Measurements from ENCODE around the gene CBARP.

The CBARP gene

DNA sequence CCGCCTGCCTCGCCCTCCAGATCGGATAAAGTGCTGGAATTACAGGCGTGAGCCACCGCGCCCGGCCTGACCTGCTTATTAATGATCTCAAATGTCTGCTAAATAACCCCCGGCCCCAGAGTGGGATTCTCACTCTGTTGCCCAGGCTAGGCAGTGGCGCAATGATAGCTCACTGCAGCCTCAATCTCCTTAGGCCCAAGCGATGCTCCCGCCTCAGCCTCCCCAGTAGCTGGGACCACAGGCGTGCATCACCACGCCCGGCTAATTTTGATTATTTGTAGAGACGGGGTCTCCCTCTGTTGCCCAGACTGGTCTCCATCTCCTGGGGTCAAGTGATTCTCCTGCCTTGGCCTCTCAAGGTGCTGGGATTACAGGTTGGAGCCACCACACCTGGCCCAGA, 3.1 kb upstream of the CBARP start:
- H3K4me3 ChIP-seq (replicated peaks in 1 of 2; ENCODE audit: low read depth in 2 of 2, low read length in 2 of 2): no peak overlapping the region
- TF ChIP-seq, protein P1, sequence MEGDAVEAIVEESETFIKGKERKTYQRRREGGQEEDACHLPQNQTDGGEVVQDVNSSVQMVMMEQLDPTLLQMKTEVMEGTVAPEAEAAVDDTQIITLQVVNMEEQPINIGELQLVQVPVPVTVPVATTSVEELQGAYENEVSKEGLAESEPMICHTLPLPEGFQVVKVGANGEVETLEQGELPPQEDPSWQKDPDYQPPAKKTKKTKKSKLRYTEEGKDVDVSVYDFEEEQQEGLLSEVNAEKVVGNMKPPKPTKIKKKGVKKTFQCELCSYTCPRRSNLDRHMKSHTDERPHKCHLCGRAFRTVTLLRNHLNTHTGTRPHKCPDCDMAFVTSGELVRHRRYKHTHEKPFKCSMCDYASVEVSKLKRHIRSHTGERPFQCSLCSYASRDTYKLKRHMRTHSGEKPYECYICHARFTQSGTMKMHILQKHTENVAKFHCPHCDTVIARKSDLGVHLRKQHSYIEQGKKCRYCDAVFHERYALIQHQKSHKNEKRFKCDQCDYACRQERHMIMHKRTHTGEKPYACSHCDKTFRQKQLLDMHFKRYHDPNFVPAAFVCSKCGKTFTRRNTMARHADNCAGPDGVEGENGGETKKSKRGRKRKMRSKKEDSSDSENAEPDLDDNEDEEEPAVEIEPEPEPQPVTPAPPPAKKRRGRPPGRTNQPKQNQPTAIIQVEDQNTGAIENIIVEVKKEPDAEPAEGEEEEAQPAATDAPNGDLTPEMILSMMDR (IDR thresholded peaks at IDR 0.05; ENCODE audit: low read depth, low read length): no peak
- no peak for DNase-seq (ENCODE audit: low read depth in 2 of 2)

GRCh38 chr19:1239796-1240737, 2.3 kb upstream of the CBARP start:
- TF ChIP-seq, protein P1 (IDR thresholded peaks at IDR 0.05; ENCODE audit: low read depth, low read length): peak; percentile 35
- H3K4me3 ChIP-seq (replicated peaks in 1 of 2; ENCODE audit: low read depth in 2 of 2, low read length in 2 of 2): peak overlapping the region; percentile 32 to 43
- peak; percentile 88 to 95 for DNase-seq (ENCODE audit: low read depth in 2 of 2)

GRCh38 chr19:1239420-1239795, 1.6 kb upstream of the CBARP start:
- TF ChIP-seq, protein P1 (IDR thresholded peaks at IDR 0.05; ENCODE audit: low read depth, low read length): no peak
- H3K4me3 ChIP-seq (replicated peaks in 1 of 2; ENCODE audit: low read depth in 2 of 2, low read length in 2 of 2): no peak overlapping the region
- no peak for DNase-seq (ENCODE audit: low read depth in 2 of 2)

DNA sequence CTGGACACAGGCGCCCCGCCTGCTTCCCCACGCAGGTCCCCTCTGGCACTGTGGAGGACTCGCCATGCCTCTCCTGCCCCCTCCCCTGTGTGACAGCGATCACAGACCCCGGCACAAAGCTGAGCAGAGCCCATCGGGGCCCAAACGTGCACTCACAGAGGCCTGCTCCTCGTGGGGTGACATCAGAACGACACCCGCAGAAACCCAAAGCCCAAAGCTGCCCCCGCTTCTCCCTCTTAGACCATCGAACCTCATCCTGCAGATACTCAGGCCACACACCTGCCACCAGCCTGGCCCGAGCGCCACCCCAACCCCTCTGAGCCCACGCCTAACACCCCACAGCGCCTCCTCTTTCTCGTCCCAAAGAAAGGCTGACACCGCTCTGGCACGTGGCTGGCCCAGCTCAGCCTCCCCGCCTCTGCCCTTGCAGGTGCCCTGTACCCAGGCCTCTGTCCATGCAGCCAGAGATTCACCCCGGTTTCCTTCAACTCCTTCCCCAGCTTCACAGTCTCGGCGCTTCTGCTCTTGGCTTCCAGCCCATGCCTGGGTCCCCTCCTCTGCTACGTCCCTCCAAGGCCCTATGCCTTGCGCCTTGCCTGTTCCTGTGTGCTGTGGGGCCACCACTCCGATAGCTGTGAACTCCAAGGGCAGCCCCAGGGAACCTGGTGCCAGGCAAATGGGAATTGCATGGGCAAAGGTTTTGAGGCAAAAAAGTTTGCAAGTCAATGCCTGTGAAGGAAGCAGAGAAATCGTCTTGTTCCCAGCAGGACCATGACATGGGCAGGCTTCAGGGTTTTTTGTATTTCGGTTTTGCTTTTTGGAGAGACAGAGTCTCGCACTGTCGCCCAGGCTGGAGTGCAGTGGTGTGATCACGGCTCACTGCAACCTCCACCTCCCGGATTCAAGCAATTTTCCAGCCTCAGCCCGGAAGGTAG, 831 bp upstream of the CBARP start:
- no peak for DNase-seq (ENCODE audit: low read depth in 2 of 2)
- TF ChIP-seq, protein P1 (IDR thresholded peaks at IDR 0.05; ENCODE audit: low read depth, low read length): no peak
- H3K4me3 ChIP-seq (replicated peaks in 1 of 2; ENCODE audit: low read depth in 2 of 2, low read length in 2 of 2): peak overlapping the region; percentile 29 to 74

- DNase-seq (ENCODE audit: low read depth in 2 of 2): peak in 1 of 2 donors; percentile 20
- peak overlapping the region; percentile 69 to 74 for H3K4me3 ChIP-seq (replicated peaks in 1 of 2; ENCODE audit: low read depth in 2 of 2, low read length in 2 of 2)
These were observed 662 bp downstream of the CBARP start for GRCh38 chr19:1237027-1237659.

GRCh38 chr19:1236576-1236975, 1.2 kb downstream of the CBARP start:
- peak overlapping the region; percentile 69 to 74 for H3K4me3 ChIP-seq (replicated peaks in 1 of 2; ENCODE audit: low read depth in 2 of 2, low read length in 2 of 2)
- TF ChIP-seq, protein P1 (IDR thresholded peaks at IDR 0.05; ENCODE audit: low read depth, low read length): no peak
- no peak for DNase-seq (ENCODE audit: low read depth in 2 of 2)

More at GRCh38 chr19:1237027-1237659, 662 bp downstream of the CBARP start:
- TF ChIP-seq, protein P1 (IDR thresholded peaks at IDR 0.05; ENCODE audit: low read depth, low read length): no peak
